Activated naive CD4-positive, alpha-beta T cell treated with anti-CD3 and anti-CD28 coated beads for 36 hours (primary cell): ENCODE results near the gene VASH2. TPM values are rescaled to one million over a fixed set of nuclear protein-coding genes. Genes with fewer than 3 reads are reported as not detected.
A peak's percentile ranks its signal among the peaks of the same experiment; 100 is the strongest.

Source experiments
- CTCF ChIA-PET: fragments of 350-600 bp; sonication (Branson Sonifier 250); formaldehyde crosslinking; loops from one replicate; lab custom pipeline; 2021; ENCODE audit warnings: antibody characterized with exemption; lab: Charles Lee
- DNase-seq: peaks from one replicate; pipeline ENCODE4 v3.0.0-alpha.2; 2020
- H3K27ac Mint-ChIP-seq: one replicate; pipeline ENCODE4 v1.8.0; 2021; ENCODE audit warnings: mild to moderate bottlenecking, mixed read lengths
- H3K27me3 Mint-ChIP-seq: one replicate; pipeline ENCODE4 v1.8.0; 2021; ENCODE audit warnings: low read depth, mixed read lengths
- H3K36me3 Mint-ChIP-seq: one replicate; pipeline ENCODE4 v1.8.0; 2021; ENCODE audit warnings: low read depth, mixed read lengths
- H3K4me1 Mint-ChIP-seq: one replicate; pipeline ENCODE4 v1.8.0; 2021; ENCODE audit warnings: low read depth, mixed read lengths
- H3K4me3 Mint-ChIP-seq: one replicate; pipeline ENCODE4 v1.8.0; 2021; ENCODE audit warnings: mild to moderate bottlenecking, moderate library complexity, mixed read lengths
- H3K9me3 Mint-ChIP-seq: one replicate; pipeline ENCODE4 v1.8.0; 2021; ENCODE audit warnings: mixed read lengths
- intact Hi-C: fragments of 100-400 bp; cut with micrococcal nuclease; formaldehyde crosslinking; loops from one replicate; pipeline ENCODE4 v1.15.1; 2023
- total RNA-seq, 2 experiments: library from RNA; stranded (reverse); gene quantifications; one replicate each; pipeline ENCODE4 v1.2.3, GENCODE V29; 2021

Gene VASH2
- total RNA-seq, 2 experiments from 2014 or later = 0.38 to 1.2 TPM

DNA sequence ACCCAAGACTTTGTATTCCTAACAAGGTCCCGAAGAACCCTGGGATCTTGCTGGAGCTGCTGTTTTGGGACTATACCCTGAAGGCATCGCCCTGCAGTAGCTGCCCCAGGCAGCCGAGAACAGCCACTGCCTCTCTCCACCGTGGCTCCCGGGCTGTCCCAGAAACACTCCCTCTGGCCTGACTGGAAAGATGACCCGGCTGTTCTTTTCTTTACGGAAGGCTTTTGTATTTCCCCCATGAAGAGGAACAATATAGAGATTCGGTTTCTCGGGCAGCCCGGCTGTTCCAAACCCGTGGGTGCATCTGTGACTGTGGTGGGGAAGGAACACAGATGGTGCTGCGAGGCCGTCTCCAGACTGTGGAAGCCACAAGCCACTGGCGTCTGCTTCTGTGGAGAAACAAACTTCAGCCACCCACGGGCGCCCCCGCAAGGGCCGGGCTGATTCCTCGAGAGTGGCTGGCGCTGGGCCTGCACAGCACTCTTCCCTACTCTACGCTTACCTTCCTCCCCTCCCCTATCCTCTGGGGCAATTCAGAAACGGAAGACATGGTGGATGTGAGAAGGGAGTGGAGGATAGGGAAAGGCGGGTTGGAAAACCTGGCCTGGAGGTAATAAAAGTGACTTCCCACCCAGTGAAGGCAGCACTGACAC lies 33.7 kb upstream of the VASH2 start:
- Mint-ChIP-seq H3K4me1 (no peaks in the 10 kb centered on the region), H3K9me3 (no peaks in the 10 kb centered on the region), H3K27ac (no peak overlapping the region), H3K27me3 (peaks cover 6% of the 10 kb centered on the region), H3K36me3 (no peaks in the 10 kb centered on the region), H3K4me3 (no peak overlapping the region)
- intact Hi-C loops = no loop called here
- DNase-seq = no peak
- CTCF ChIA-PET = interaction anchor here (0.7 to 1.4 kb wide), 2 partner anchors 15 to 81 kb away, joined by 3 to 4 read pairs; no protein-coding TSS in a partner anchor

DNA sequence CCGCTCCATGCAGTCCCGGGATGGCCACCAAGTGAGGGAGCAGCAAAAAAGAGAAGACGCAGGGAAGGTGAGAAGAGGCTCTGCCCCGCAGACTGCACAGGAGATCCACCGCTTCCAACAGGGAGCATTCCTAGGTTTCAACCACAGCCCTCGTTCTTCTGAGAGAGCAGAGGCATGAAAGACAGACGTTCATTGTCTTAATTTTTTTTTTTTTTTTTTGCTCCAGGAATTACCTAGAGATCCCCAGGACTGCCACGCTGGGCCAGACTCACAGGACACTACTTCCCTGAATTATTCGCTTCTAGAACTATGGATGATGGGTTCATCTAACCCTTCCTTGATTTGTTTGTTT lies 33.2 kb upstream of the VASH2 start:
- CTCF ChIA-PET = no interaction called here
- Mint-ChIP-seq H3K27me3 (peaks cover 6% of the 10 kb centered on the region), H3K36me3 (no peaks in the 10 kb centered on the region), H3K27ac (no peak overlapping the region), H3K9me3 (no peaks in the 10 kb centered on the region), H3K4me1 (no peaks in the 10 kb centered on the region), H3K4me3 (no peak overlapping the region)
- intact Hi-C loops = no loop called here
- no peak for DNase-seq

DNA sequence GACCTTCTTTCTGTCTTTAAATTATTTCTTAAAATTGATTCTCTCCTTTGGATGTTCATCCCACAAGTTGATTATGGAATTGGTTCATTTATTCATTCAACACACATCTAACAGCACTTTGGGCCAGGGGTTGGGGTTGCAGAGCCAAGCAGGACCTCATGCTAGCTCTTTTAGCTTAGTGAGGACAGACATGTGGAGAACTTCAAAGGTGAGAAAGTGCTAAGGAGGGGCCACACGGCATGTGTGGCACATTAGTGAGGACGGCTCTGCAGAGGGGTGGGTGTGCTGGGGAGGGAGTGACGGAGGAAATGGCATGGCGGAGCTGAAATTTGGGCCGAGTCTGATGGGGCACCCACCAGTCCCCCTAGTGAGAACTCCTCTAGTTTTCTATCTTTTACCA lies 32.5 kb upstream of the VASH2 start:
- Mint-ChIP-seq H3K4me3 (no peak overlapping the region), H3K27me3 (peaks cover 6% of the 10 kb centered on the region), H3K27ac (no peak overlapping the region), H3K9me3 (no peaks in the 10 kb centered on the region), H3K4me1 (no peaks in the 10 kb centered on the region), H3K36me3 (no peaks in the 10 kb centered on the region)
- intact Hi-C loops = no loop called here
- no peak for DNase-seq
- CTCF ChIA-PET = no interaction called here

DNA sequence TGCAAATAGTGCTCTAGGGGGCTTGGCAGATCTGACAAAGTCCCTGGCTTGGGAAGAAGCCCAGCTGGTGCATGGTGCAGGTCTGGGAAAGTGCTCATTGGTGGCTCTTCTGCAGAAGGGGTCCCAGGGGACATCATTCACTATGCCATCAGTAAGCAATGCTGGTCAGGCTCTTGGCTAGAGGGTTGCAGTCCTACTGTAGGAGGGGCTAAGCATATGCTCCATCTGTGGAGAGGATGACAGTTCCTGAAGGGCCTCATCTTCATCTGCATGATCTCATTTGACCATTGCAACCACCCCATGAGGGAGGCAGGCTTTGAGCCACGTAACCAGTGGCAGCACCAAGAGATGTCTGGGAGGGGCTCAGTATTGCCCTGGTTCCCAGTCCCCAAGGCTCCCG lies 31.5 kb upstream of the VASH2 start:
- Mint-ChIP-seq H3K4me1 (no peaks in the 10 kb centered on the region), H3K36me3 (no peaks in the 10 kb centered on the region), H3K27ac (no peak overlapping the region), H3K9me3 (no peaks in the 10 kb centered on the region), H3K27me3 (peaks cover 6% of the 10 kb centered on the region), H3K4me3 (no peak overlapping the region)
- intact Hi-C loops = no loop called here
- no peak for DNase-seq
- CTCF ChIA-PET = no interaction called here

DNA sequence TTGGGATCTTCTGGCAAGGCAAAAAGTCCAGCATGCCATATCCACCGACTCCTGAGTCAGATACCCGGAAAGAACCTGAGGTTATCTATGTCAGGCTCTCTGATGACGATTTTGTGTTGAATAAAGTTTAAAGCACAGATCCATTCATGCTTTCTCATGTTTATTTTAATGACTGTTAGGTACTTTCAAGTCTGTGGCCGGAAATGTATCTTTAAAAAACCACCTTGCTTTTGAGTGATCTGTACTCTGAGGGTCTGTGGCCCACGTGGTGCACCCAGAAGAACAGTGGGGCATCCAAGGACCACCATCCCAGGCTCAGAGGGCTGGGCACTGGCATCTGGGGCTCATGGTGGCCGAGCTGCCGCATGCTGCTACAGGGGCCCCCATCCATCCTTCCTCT lies 30.1 kb upstream of the VASH2 start:
- CTCF ChIA-PET = interaction anchor here (1.4 kb wide), 1 partner anchor 75 kb away, joined by 4 read pairs; no protein-coding TSS in a partner anchor
- Mint-ChIP-seq H3K36me3 (no peaks in the 10 kb centered on the region), H3K27ac (no peak overlapping the region), H3K27me3 (peaks cover 10% of the 10 kb centered on the region), H3K4me3 (no peak overlapping the region), H3K4me1 (no peaks in the 10 kb centered on the region), H3K9me3 (no peaks in the 10 kb centered on the region)
- DNase-seq = no peak
- intact Hi-C loops = no loop called here

DNA sequence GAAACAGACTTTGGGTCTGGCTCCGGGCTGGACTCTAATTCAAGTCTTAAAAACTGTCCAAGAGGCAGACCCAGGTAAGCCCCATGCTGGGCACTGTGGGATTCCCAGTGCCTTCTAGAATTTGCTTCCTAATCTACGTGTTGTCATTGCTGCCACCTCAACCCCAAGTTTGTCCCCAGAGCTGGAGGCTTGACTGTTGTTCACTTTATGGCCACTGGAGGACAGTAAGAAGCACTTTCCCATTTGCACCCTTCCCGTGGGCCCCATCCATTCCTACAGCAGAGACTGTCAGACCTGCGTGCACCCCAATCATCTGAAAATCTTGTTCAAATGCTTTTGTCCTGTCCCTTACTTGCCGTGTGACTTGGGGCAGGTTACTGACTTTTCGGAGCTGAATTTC lies 29.4 kb upstream of the VASH2 start:
- DNase-seq = peak; percentile 8

DNA sequence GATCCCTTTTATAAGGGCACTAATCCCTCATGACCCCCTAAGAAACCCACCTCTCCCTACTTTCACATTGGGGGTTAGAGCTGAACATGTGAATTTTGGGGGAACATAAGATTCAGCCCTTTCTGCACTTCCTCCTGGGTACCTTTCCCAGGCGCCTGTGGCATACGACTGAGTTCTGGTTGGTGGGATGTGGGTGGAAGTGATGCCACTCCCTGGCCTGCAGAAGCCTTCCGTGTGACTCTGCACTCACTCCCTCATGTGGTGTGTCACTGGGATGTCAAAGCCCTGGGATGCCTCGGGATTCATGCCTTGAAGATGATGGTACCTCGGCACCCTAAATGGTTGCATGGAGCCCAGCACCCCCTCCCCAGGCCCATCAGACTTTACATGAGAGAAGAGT lies 28.3 kb upstream of the VASH2 start:
- no peak overlapping the region for H3K27ac Mint-ChIP-seq
- H3K9me3 Mint-ChIP-seq = no peaks in the 10 kb centered on the region
- no peaks in the 10 kb centered on the region for H3K36me3 Mint-ChIP-seq
- CTCF ChIA-PET = no interaction called here
- peaks cover 6% of the 10 kb centered on the region for H3K27me3 Mint-ChIP-seq
- no peaks in the 10 kb centered on the region for H3K4me1 Mint-ChIP-seq
- intact Hi-C loops = no loop called here
- no peak overlapping the region for H3K4me3 Mint-ChIP-seq
- no peak for DNase-seq

More for the DNA sequence above, 29.4 kb upstream of the VASH2 start:
- peaks cover 10% of the 10 kb centered on the region for H3K27me3 Mint-ChIP-seq
- no peaks in the 10 kb centered on the region for H3K36me3 Mint-ChIP-seq
- CTCF ChIA-PET = interaction anchor here (0.6 to 1.4 kb wide), 2 partner anchors 42 to 74 kb away, joined by 3 to 4 read pairs; no protein-coding TSS in a partner anchor
- no peaks in the 10 kb centered on the region for H3K4me1 Mint-ChIP-seq
- no peaks in the 10 kb centered on the region for H3K9me3 Mint-ChIP-seq
- H3K27ac Mint-ChIP-seq = no peak overlapping the region
- no peak overlapping the region for H3K4me3 Mint-ChIP-seq
- intact Hi-C loops = no loop called here

DNA sequence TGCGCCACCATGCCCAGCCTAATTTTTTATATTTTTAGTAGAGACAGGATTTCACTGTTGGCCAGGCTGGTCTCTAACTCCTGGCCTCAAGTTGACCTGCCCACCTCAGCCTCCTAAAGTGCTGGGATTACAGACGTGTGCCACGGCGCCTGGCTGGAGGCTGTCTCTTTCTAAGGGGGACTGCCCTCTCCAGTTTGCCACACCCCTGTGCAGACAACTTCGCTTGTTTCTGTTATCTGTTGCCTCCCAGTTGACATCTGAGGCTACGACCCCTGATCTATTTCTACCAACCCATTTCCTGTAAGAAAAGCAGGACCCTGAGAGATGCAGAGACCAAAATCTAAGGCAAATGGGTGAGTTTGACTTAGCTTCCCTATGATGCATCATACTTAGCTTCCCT lies 24.0 kb upstream of the VASH2 start:
- Mint-ChIP-seq H3K27ac (no peak overlapping the region), H3K36me3 (no peaks in the 10 kb centered on the region), H3K27me3 (peaks cover 3% of the 10 kb centered on the region), H3K9me3 (no peaks in the 10 kb centered on the region), H3K4me3 (no peak overlapping the region), H3K4me1 (no peaks in the 10 kb centered on the region)
- CTCF ChIA-PET = no interaction called here
- intact Hi-C loops = no loop called here
- DNase-seq = no peak

DNA sequence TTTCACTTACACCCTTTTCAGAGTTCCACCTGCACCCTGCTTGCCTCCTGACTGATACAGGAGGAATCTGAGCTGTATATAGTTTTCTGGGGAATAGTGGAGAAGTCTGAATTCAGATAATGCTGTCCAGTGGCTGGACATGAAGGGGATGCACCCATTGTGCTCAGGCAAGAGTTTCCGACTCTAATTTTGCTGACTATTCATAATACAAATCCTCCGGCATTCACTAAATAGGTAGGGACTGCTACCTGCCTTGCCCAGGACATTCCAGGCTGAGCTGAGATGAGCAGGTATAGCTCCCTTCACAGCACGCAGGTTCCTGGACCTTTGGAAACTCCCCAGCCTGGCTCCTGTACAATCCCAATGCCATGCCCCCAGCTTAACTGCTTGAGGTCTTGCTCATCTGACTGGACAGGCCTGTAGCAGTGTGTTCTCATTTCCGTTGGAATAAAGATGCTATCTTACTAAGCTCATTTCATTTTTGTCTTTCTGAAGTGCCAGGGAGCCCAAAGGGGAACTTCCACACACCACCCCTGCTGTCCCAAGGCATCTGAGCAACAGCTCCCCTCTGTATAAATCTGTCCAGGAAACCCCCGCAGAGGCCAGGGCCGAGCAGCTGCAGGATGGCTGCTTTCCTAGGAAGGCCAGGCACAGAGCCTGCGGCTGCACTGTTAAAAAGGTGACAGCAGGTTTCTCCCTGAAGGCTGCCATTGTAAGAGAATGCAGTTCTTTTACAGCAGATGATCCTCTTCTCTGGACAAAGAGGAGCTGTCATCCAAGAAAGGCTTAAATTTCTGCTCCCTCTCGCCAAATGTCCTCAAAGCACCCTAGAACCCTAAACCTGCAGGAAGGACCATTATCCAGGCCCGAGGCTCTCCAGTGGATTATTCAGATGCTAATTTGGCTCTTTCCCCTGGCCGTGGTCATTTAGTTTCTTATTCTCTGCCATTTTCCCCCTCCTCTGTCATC lies 21.7 kb upstream of the VASH2 start:
- DNase-seq = no peak
- Mint-ChIP-seq H3K4me1 (no peaks in the 10 kb centered on the region), H3K36me3 (no peaks in the 10 kb centered on the region), H3K27me3 (peaks cover 3% of the 10 kb centered on the region), H3K4me3 (no peak overlapping the region), H3K27ac (no peak overlapping the region), H3K9me3 (no peaks in the 10 kb centered on the region)
- intact Hi-C loops = no loop called here
- CTCF ChIA-PET = no interaction called here

DNA sequence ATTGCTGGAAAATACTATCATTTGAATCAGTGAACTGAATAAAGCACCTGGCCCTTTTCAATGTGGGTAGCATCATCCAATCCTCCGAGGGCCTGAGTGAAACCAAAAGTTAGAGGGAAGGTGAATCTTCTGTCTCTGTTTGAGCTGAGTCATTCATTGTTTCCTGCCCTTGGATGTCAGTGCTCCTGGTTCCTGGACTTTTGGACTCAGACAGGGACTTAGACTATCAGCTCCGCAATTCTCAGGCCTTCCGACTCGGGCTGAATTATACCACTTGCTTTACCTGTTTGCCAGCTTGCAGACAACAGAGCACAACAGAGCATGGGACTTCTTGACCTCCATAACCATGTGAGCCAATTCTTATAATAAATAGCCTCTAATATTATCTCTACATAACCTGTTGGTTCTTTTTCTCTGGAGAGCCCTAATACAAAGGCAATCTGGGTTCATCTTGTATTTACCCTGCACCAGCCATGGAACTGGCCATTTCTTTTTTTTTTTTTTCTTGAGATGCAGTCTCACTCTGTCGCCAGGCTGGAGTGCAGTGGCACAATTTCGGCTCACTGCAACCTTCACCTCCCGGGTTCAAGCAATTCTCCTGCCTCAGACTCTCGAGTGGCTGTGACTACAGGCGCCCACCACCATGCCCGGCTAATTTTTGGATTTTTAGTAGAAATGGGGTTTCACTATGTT lies 19.2 kb upstream of the VASH2 start:
- Mint-ChIP-seq H3K4me1 (no peaks in the 10 kb centered on the region), H3K36me3 (no peaks in the 10 kb centered on the region), H3K4me3 (no peak overlapping the region), H3K27me3 (no peaks in the 10 kb centered on the region), H3K27ac (no peak overlapping the region), H3K9me3 (no peaks in the 10 kb centered on the region)
- no peak for DNase-seq
- CTCF ChIA-PET = interaction anchor here (0.6 to 1.4 kb wide), 2 partner anchors 116 to 565 kb away, joined by 3 read pairs; no protein-coding TSS in a partner anchor
- intact Hi-C loops = no loop called here

DNA sequence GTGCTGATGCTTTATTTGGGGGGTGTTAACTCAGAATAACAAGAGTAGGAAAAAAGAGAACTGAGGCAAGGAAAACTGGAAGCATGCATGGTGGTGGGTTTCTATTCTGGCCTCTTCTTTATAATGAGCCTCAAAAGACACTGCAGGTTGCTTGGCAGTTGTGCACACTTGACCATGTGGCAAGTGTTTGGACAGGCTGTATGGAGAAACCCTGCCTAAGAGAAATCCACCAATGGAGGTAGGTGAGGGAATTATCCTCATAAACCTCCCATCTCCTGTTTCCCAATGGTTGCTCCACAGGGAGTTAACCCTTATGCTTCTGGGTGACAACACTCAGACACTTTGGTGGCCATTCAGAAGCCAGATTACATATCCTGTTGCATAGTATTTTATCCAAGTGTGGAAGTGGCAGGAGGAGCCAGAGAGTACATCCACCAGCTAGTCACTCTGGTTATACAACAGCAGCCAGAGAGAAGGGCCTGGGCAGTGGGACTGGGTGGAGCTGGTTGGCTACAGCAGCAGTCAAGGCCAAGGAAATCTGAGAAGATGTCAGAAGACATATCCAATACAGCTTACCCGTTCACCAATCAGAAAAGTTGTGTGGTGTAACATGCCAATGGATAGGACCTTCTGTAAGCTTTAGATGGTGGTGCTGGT lies 16.4 kb upstream of the VASH2 start:
- no peaks in the 10 kb centered on the region for H3K4me1 Mint-ChIP-seq
- intact Hi-C loops = no loop called here
- CTCF ChIA-PET = no interaction called here
- H3K4me3 Mint-ChIP-seq = no peak overlapping the region
- no peaks in the 10 kb centered on the region for H3K9me3 Mint-ChIP-seq
- no peaks in the 10 kb centered on the region for H3K27me3 Mint-ChIP-seq
- H3K27ac Mint-ChIP-seq = no peak overlapping the region
- DNase-seq = no peak
- no peaks in the 10 kb centered on the region for H3K36me3 Mint-ChIP-seq

DNA sequence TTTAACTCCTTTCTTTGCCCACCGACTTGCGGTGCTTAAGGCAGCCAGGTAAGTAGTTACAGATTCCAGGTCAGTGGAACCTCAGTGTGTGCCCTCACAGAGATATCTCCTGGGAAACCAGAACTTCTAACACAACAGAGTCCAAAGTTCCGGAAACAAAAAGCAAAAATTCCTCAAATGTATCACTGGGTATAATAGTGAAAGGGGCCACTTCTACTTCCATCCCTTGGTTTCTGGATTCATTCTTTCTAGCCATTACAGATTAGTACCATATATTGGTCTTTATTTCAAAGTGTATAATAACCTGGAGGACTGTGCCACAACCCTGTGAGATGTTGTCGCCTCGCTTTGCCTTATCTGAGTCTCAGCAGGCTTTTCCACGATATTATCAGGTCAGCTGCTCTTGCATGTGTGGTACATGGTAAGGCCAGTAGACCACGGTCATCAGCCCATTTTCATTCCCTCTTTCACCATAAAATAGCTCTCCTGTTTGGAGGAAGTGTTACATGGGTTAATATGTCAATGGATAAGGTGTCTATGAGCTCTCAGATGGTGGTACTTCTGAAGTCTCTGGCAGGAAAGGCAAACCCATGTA lies 14.9 kb upstream of the VASH2 start:
- CTCF ChIA-PET = no interaction called here
- Mint-ChIP-seq H3K9me3 (no peaks in the 10 kb centered on the region), H3K4me1 (no peaks in the 10 kb centered on the region), H3K27me3 (no peaks in the 10 kb centered on the region), H3K4me3 (no peak overlapping the region), H3K27ac (no peak overlapping the region), H3K36me3 (peaks cover 1% of the 10 kb centered on the region)
- intact Hi-C loops = no loop called here
- DNase-seq = no peak
